HCT116 (cell line): ENCODE results near the gene MAP2K1. TPM values are rescaled to one million over a fixed set of nuclear protein-coding genes. Genes with fewer than 3 reads are reported as not detected.
A peak's percentile ranks its signal among the peaks of the same experiment; 100 is the strongest.

ENCODE experiments used
- ATAC-seq: fragments of 200-7000 bp; cut with Tn5 transposase; 2 replicates; pipeline ENCODE4 v1.9.1; 2020; ENCODE audit warnings: mild to moderate bottlenecking, moderate library complexity
- BruUV-seq: library from RNA; stranded (reverse); fragments of 400-500 nt; replicated peaks from 2 replicates; lab custom pipeline; 2021; lab: Mats Ljungman, UMichigan
- CTCF ChIA-PET: fragments of 300-600 bp; sonication (Branson Sonifier 250); formaldehyde crosslinking; loops from one replicate; lab custom pipeline; 2021; ENCODE audit warnings: antibody characterized with exemption; lab: Charles Lee
- POLR2A ChIA-PET: fragments of 300-600, 350-600 bp; sonication (Branson Sonifier 250); formaldehyde crosslinking; loops from one replicate; lab custom pipeline; 2021; ENCODE audit warnings: antibody characterized with exemption; lab: Charles Lee
- RAD21 ChIA-PET, 2 experiments: fragments of 300-600 bp; sonication (Branson Sonifier 250); formaldehyde crosslinking; loops; one replicate each; lab custom pipeline; 2023; ENCODE audit warnings: low total read pairs in 2 of 2; ENCODE audit not compliant: uncharacterized antibody in 2 of 2, unreplicated experiment in 2 of 2, low non-redundant PET in 1 of 2; lab: Charles Lee
- DNase-seq: peaks from one replicate; pipeline ENCODE4 v3.0.0-alpha.2; 2010; ENCODE audit warnings: low read depth, low spot score
- H2AFZ ChIP-seq: fragments of 200-600 bp; shearing (Covaris generic), sonication (generic); 2 replicates; pipeline ENCODE4 v1.6.1; 2017; ENCODE audit warnings: low read depth, mixed run types, mixed read lengths, antibody characterized with exemption, low read length; ENCODE audit not compliant: poor library complexity, severe bottlenecking
- H3K27ac ChIP-seq: 2 replicates; pipeline ENCODE4 v1.5.1; 2012; ENCODE audit warnings: low read depth, low read length
- H3K27me3 ChIP-seq: fragments of 200-600 bp; sonication (generic); 2 replicates; pipeline ENCODE4 v1.6.1; 2016; ENCODE audit warnings: mixed run types, low read length, mixed read lengths; ENCODE audit not compliant: insufficient read depth
- H3K36me3 ChIP-seq, 2 experiments: fragments of 200-500 bp in 1 of 2; fragments of 200-600 bp in 1 of 2; sonication (Bioruptor generic) in 1 of 2; sonication (generic) in 1 of 2; 2 replicates each; pipeline versions ENCODE4 v1.5.1 to v1.6.1; 2014 to 2016; ENCODE audit warnings: low read length in 2 of 2, inconsistent platforms in 1 of 2, mixed read lengths in 1 of 2, mixed run types in 1 of 2; ENCODE audit not compliant: insufficient read depth in 2 of 2, control insufficient read depth in 1 of 2
- H3K4me1 ChIP-seq, 2 experiments: fragments of 200-600 bp in 1 of 2; sonication (generic) in 1 of 2; 2 replicates each; pipeline versions ENCODE4 v1.5.1 to v1.6.1; 2012 to 2017; ENCODE audit warnings: low read length in 2 of 2, inconsistent platforms in 1 of 2, mild to moderate bottlenecking in 1 of 2, mixed read lengths in 1 of 2, mixed run types in 1 of 2, moderate library complexity in 1 of 2; ENCODE audit not compliant: insufficient read depth in 2 of 2, control insufficient read depth in 1 of 2
- H3K4me2 ChIP-seq: fragments of 200-600 bp; sonication (generic); 2 replicates; pipeline ENCODE4 v1.6.1; 2017; ENCODE audit warnings: mixed run types, low read length, mixed read lengths
- H3K4me3 ChIP-seq, 2 experiments: fragments of 200-600 bp in 1 of 2; sonication (generic) in 1 of 2; replicated peaks in 1 of 2; 2 replicates each; pipeline ENCODE4 v1.5.1; 2011 to 2016; ENCODE audit warnings: low read length in 2 of 2, control low read depth in 1 of 2, low read depth in 1 of 2, mild to moderate bottlenecking in 1 of 2, mixed read lengths in 1 of 2, mixed run types in 1 of 2
- H3K79me2 ChIP-seq: fragments of 200-600 bp; sonication (generic); 2 replicates; pipeline ENCODE4 v1.6.1; 2017; ENCODE audit warnings: mild to moderate bottlenecking, mixed run types, low read length, moderate library complexity, mixed read lengths; ENCODE audit not compliant: insufficient read depth
- H3K9ac ChIP-seq: fragments of 200-600 bp; sonication (generic); 2 replicates; pipeline ENCODE4 v1.6.1; 2016; ENCODE audit warnings: low read length, mixed read lengths
- H3K9me2 ChIP-seq: fragments of 200-600 bp; sonication (generic), shearing (Covaris generic); 2 replicates; pipeline ENCODE4 v1.6.1; 2017; ENCODE audit warnings: mixed run types, mild to moderate bottlenecking, moderate library complexity; ENCODE audit not compliant: insufficient read depth
- H3K9me3 ChIP-seq, 2 experiments: fragments of 200-500 bp in 1 of 2; fragments of 200-600 bp in 1 of 2; sonication (Bioruptor generic) in 1 of 2; sonication (generic) in 1 of 2; 2 replicates each; pipeline ENCODE4 v1.6.1; 2014 to 2017; ENCODE audit warnings: low read length in 2 of 2, mixed read lengths in 2 of 2, inconsistent platforms in 1 of 2, low read depth in 1 of 2, mild to moderate bottlenecking in 1 of 2, mixed run types in 1 of 2, moderate library complexity in 1 of 2; ENCODE audit not compliant: control insufficient read depth in 1 of 2, insufficient read depth in 1 of 2
- H4K20me1 ChIP-seq: fragments of 200-600 bp; sonication (generic), shearing (Covaris generic); 2 replicates; pipeline ENCODE4 v1.6.1; 2017; ENCODE audit warnings: mixed run types, mild to moderate bottlenecking, moderate library complexity; ENCODE audit not compliant: insufficient read depth
- ATF3 ChIP-seq: IDR thresholded peaks from 2 replicates; pipeline ENCODE4 v1.6.1; 2012
- CBX3 ChIP-seq: IDR thresholded peaks from 2 replicates; pipeline ENCODE4 v1.6.1; 2012; ENCODE audit warnings: low read depth
- CEBPB ChIP-seq: IDR thresholded peaks from 2 replicates; pipeline ENCODE4 v1.6.1; 2012; ENCODE audit warnings: low read depth
- EGR1 ChIP-seq: IDR thresholded peaks from 2 replicates; pipeline ENCODE4 v1.6.1; 2012; ENCODE audit warnings: low read depth
- ELF1 ChIP-seq: IDR thresholded peaks from 2 replicates; pipeline ENCODE4 v1.6.1; 2012; ENCODE audit warnings: low read depth, borderline replicate concordance
- EZH2phosphoT487 ChIP-seq: fragments of 200-600 bp; IDR thresholded peaks from 2 replicates; pipeline ENCODE4 v1.6.1; 2018; ENCODE audit warnings: antibody characterized with exemption, borderline replicate concordance
- FOSL1 ChIP-seq: IDR thresholded peaks from 2 replicates; pipeline ENCODE4 v1.6.1; 2012; ENCODE audit warnings: low read depth
- JUND ChIP-seq: IDR thresholded peaks from 2 replicates; pipeline ENCODE4 v1.6.1; 2012
- RAD21 ChIP-seq: IDR thresholded peaks from 2 replicates; pipeline ENCODE4 v1.6.1; 2012; ENCODE audit warnings: low read depth, mild to moderate bottlenecking
- REST ChIP-seq: IDR thresholded peaks from 2 replicates; pipeline ENCODE4 v1.6.1; 2012; ENCODE audit warnings: low read depth
- SIN3A ChIP-seq: IDR thresholded peaks from 2 replicates; pipeline ENCODE4 v1.6.1; 2012; ENCODE audit warnings: low read depth
- SP1 ChIP-seq: IDR thresholded peaks from 2 replicates; pipeline ENCODE4 v1.6.1; 2012; ENCODE audit warnings: low read depth
- SRF ChIP-seq: IDR thresholded peaks from 2 replicates; pipeline ENCODE4 v1.6.1; 2012; ENCODE audit warnings: low read depth
- TCF7L2 ChIP-seq: IDR thresholded peaks from 2 replicates; pipeline ENCODE4 v1.7.0; 2011; ENCODE audit warnings: borderline replicate concordance, inconsistent platforms; ENCODE audit not compliant: insufficient read depth, insufficient read length; ENCODE audit errors: extremely low read depth
- YY1 ChIP-seq: IDR thresholded peaks from 2 replicates; pipeline ENCODE4 v1.6.1; 2011; ENCODE audit warnings: low read length, low read depth, moderate library complexity, mild to moderate bottlenecking; ENCODE audit not compliant: insufficient replicate concordance; ENCODE audit errors: extremely low read depth
- ZNF274 ChIP-seq: fragments of 200-500 bp; sonication (Bioruptor generic); IDR thresholded peaks from 2 replicates; pipeline ENCODE4 v1.6.1; 2014; ENCODE audit warnings: mild to moderate bottlenecking, low read depth, low read length, inconsistent platforms
- intact Hi-C: fragments of 100-400 bp; cut with micrococcal nuclease; formaldehyde crosslinking; loops from 2 replicates; pipeline ENCODE4 v1.10.0; 2022
- total RNA-seq: library from RNA; stranded (reverse); gene quantifications from one replicate; pipeline ENCODE4 v1.2.1, GENCODE V29; 2021; ENCODE audit not compliant: unreplicated experiment

Gene MAP2K1
- total RNA-seq, 1 experiment from 2014 or later: 52.3 TPM

GRCh38 chr15:66456211-66456610 lies 69.5 kb downstream of the MAP2K1 start:
- Histone ChIP-seq H3K36me3 (no peaks in the 10 kb centered on the region; a peak in 1 of 4 replicates), H4K20me1 (no peaks in the 10 kb centered on the region), H3K9me3 (no peaks in the 10 kb centered on the region), H3K4me2 (peak overlapping the region; percentile 34), H3K9ac (no peak overlapping the region), H3K4me3 (no peak overlapping the region), H3K79me2 (no peaks in the 10 kb centered on the region), H2AFZ (no peak overlapping the region), H3K27me3 (no peaks in the 10 kb centered on the region), H3K27ac (peak overlapping the region; percentile 24; the same call in 1 of the 2 replicates), H3K9me2 (no peaks in the 10 kb centered on the region), H3K4me1 (peaks cover 29 to 62% of the 10 kb centered on the region in 2 experiments)
- intact Hi-C loops: no loop called here
- no peak for TF ChIP-seq ZNF274
- no peak for TF ChIP-seq RAD21
- no peak for TF ChIP-seq SRF
- no peak for TF ChIP-seq REST
- TF ChIP-seq CEBPB: no peak
- TF ChIP-seq SP1: no peak
- no peak for TF ChIP-seq EGR1
- no peak for TF ChIP-seq JUND
- TF ChIP-seq ELF1: no peak
- no peak for TF ChIP-seq YY1
- no peak for TF ChIP-seq TCF7L2
- no peak for TF ChIP-seq EZH2phosphoT487
- no peak for TF ChIP-seq ATF3
- no peak for TF ChIP-seq CBX3
- TF ChIP-seq FOSL1: no peak
- no peak for TF ChIP-seq SIN3A
- DNase-seq (no peak), ATAC-seq (peak; percentile 22; the same call in 1 of the 2 replicates)
- POLR2A ChIA-PET: no interaction called here
- RAD21 ChIA-PET: no interaction called here
- CTCF ChIA-PET: no interaction called here
- BruUV-seq: no TSS peak
